HCT116 (cell line): Measurements from ENCODE around the gene DLG2. TPM values are rescaled to one million over a fixed set of nuclear protein-coding genes. Genes with fewer than 3 reads are reported as not detected.

Source experiments
- ATAC-seq: fragments of 200-7000 bp; cut with Tn5 transposase; 2 replicates; pipeline ENCODE4 v1.9.1; 2020; ENCODE audit warnings: mild to moderate bottlenecking, moderate library complexity
- BruUV-seq: library from RNA; stranded (reverse); fragments of 400-500 nt; replicated peaks from 2 replicates; lab custom pipeline; 2021; lab: Mats Ljungman, UMichigan
- CTCF ChIA-PET: fragments of 300-600 bp; sonication (Branson Sonifier 250); formaldehyde crosslinking; loops from one replicate; lab custom pipeline; 2021; ENCODE audit warnings: antibody characterized with exemption; lab: Charles Lee
- POLR2A ChIA-PET: fragments of 300-600, 350-600 bp; sonication (Branson Sonifier 250); formaldehyde crosslinking; loops from one replicate; lab custom pipeline; 2021; ENCODE audit warnings: antibody characterized with exemption; lab: Charles Lee
- RAD21 ChIA-PET, 2 experiments: fragments of 300-600 bp; sonication (Branson Sonifier 250); formaldehyde crosslinking; loops; one replicate each; lab custom pipeline; 2023; ENCODE audit warnings: low total read pairs in 2 of 2; ENCODE audit not compliant: uncharacterized antibody in 2 of 2, unreplicated experiment in 2 of 2, low non-redundant PET in 1 of 2; lab: Charles Lee
- DNase-seq: peaks from one replicate; pipeline ENCODE4 v3.0.0-alpha.2; 2010; ENCODE audit warnings: low read depth, low spot score
- H2AFZ ChIP-seq: fragments of 200-600 bp; shearing (Covaris generic), sonication (generic); 2 replicates; pipeline ENCODE4 v1.6.1; 2017; ENCODE audit warnings: low read depth, mixed run types, mixed read lengths, antibody characterized with exemption, low read length; ENCODE audit not compliant: poor library complexity, severe bottlenecking
- H3K27ac ChIP-seq: 2 replicates; pipeline ENCODE4 v1.5.1; 2012; ENCODE audit warnings: low read depth, low read length
- H3K27me3 ChIP-seq: fragments of 200-600 bp; sonication (generic); 2 replicates; pipeline ENCODE4 v1.6.1; 2016; ENCODE audit warnings: mixed run types, low read length, mixed read lengths; ENCODE audit not compliant: insufficient read depth
- H3K36me3 ChIP-seq, 2 experiments: fragments of 200-500 bp in 1 of 2; fragments of 200-600 bp in 1 of 2; sonication (Bioruptor generic) in 1 of 2; sonication (generic) in 1 of 2; 2 replicates each; pipeline versions ENCODE4 v1.5.1 to v1.6.1; 2014 to 2016; ENCODE audit warnings: low read length in 2 of 2, inconsistent platforms in 1 of 2, mixed read lengths in 1 of 2, mixed run types in 1 of 2; ENCODE audit not compliant: insufficient read depth in 2 of 2, control insufficient read depth in 1 of 2
- H3K4me1 ChIP-seq, 2 experiments: fragments of 200-600 bp in 1 of 2; sonication (generic) in 1 of 2; 2 replicates each; pipeline versions ENCODE4 v1.5.1 to v1.6.1; 2012 to 2017; ENCODE audit warnings: low read length in 2 of 2, inconsistent platforms in 1 of 2, mild to moderate bottlenecking in 1 of 2, mixed read lengths in 1 of 2, mixed run types in 1 of 2, moderate library complexity in 1 of 2; ENCODE audit not compliant: insufficient read depth in 2 of 2, control insufficient read depth in 1 of 2
- H3K4me2 ChIP-seq: fragments of 200-600 bp; sonication (generic); 2 replicates; pipeline ENCODE4 v1.6.1; 2017; ENCODE audit warnings: mixed run types, low read length, mixed read lengths
- H3K4me3 ChIP-seq, 2 experiments: fragments of 200-600 bp in 1 of 2; sonication (generic) in 1 of 2; replicated peaks in 1 of 2; 2 replicates each; pipeline ENCODE4 v1.5.1; 2011 to 2016; ENCODE audit warnings: low read length in 2 of 2, control low read depth in 1 of 2, low read depth in 1 of 2, mild to moderate bottlenecking in 1 of 2, mixed read lengths in 1 of 2, mixed run types in 1 of 2
- H3K79me2 ChIP-seq: fragments of 200-600 bp; sonication (generic); 2 replicates; pipeline ENCODE4 v1.6.1; 2017; ENCODE audit warnings: mild to moderate bottlenecking, mixed run types, low read length, moderate library complexity, mixed read lengths; ENCODE audit not compliant: insufficient read depth
- H3K9ac ChIP-seq: fragments of 200-600 bp; sonication (generic); 2 replicates; pipeline ENCODE4 v1.6.1; 2016; ENCODE audit warnings: low read length, mixed read lengths
- H3K9me2 ChIP-seq: fragments of 200-600 bp; sonication (generic), shearing (Covaris generic); 2 replicates; pipeline ENCODE4 v1.6.1; 2017; ENCODE audit warnings: mixed run types, mild to moderate bottlenecking, moderate library complexity; ENCODE audit not compliant: insufficient read depth
- H3K9me3 ChIP-seq, 2 experiments: fragments of 200-500 bp in 1 of 2; fragments of 200-600 bp in 1 of 2; sonication (Bioruptor generic) in 1 of 2; sonication (generic) in 1 of 2; 2 replicates each; pipeline ENCODE4 v1.6.1; 2014 to 2017; ENCODE audit warnings: low read length in 2 of 2, mixed read lengths in 2 of 2, inconsistent platforms in 1 of 2, low read depth in 1 of 2, mild to moderate bottlenecking in 1 of 2, mixed run types in 1 of 2, moderate library complexity in 1 of 2; ENCODE audit not compliant: control insufficient read depth in 1 of 2, insufficient read depth in 1 of 2
- H4K20me1 ChIP-seq: fragments of 200-600 bp; sonication (generic), shearing (Covaris generic); 2 replicates; pipeline ENCODE4 v1.6.1; 2017; ENCODE audit warnings: mixed run types, mild to moderate bottlenecking, moderate library complexity; ENCODE audit not compliant: insufficient read depth
- CTCF ChIP-seq, 3 experiments: fragments of 200-600 bp in 1 of 3; sonication (generic) in 1 of 3; IDR thresholded peaks in 2 of 3; conservative IDR thresholded peaks in 1 of 3; 2 replicates each; pipeline ENCODE4 v1.5.1; 2012 to 2017; ENCODE audit warnings: low read depth in 2 of 3, low read length in 2 of 3, antibody characterized with exemption in 1 of 3, borderline replicate concordance in 1 of 3, control low read depth in 1 of 3, mild to moderate bottlenecking in 1 of 3, mixed read lengths in 1 of 3, mixed run types in 1 of 3, moderate library complexity in 1 of 3; ENCODE audit not compliant: insufficient read depth in 1 of 3
- ELF1 ChIP-seq: IDR thresholded peaks from 2 replicates; pipeline ENCODE4 v1.6.1; 2012; ENCODE audit warnings: low read depth, borderline replicate concordance
- EZH2phosphoT487 ChIP-seq: fragments of 200-600 bp; IDR thresholded peaks from 2 replicates; pipeline ENCODE4 v1.6.1; 2018; ENCODE audit warnings: antibody characterized with exemption, borderline replicate concordance
- FOSL1 ChIP-seq: IDR thresholded peaks from 2 replicates; pipeline ENCODE4 v1.6.1; 2012; ENCODE audit warnings: low read depth
- JUND ChIP-seq: IDR thresholded peaks from 2 replicates; pipeline ENCODE4 v1.6.1; 2012
- POLR2A ChIP-seq: IDR thresholded peaks from 2 replicates; pipeline ENCODE4 v1.7.0; 2011; ENCODE audit warnings: borderline replicate concordance; ENCODE audit not compliant: insufficient read depth, insufficient read length; ENCODE audit errors: extremely low read depth
- REST ChIP-seq: IDR thresholded peaks from 2 replicates; pipeline ENCODE4 v1.6.1; 2012; ENCODE audit warnings: low read depth
- SP1 ChIP-seq: IDR thresholded peaks from 2 replicates; pipeline ENCODE4 v1.6.1; 2012; ENCODE audit warnings: low read depth
- TCF7L2 ChIP-seq: IDR thresholded peaks from 2 replicates; pipeline ENCODE4 v1.7.0; 2011; ENCODE audit warnings: borderline replicate concordance, inconsistent platforms; ENCODE audit not compliant: insufficient read depth, insufficient read length; ENCODE audit errors: extremely low read depth
- ZFX ChIP-seq: fragments of 450-650 bp; IDR thresholded peaks from 2 replicates; pipeline ENCODE4 v1.6.1; 2017
- intact Hi-C: fragments of 100-400 bp; cut with micrococcal nuclease; formaldehyde crosslinking; loops from 2 replicates; pipeline ENCODE4 v1.10.0; 2022
- total RNA-seq: library from RNA; stranded (reverse); gene quantifications from one replicate; pipeline ENCODE4 v1.2.1, GENCODE V29; 2021; ENCODE audit not compliant: unreplicated experiment
- TF ChIP-seq, protein P1 (sequence below): IDR thresholded peaks from 2 replicates; pipeline ENCODE4 v1.6.1; 2011; ENCODE audit warnings: mild to moderate bottlenecking, low read length, moderate library complexity; ENCODE audit not compliant: insufficient replicate concordance; ENCODE audit errors: extremely low read depth

DLG2 gene
- total RNA-seq, 1 experiment from 2014 or later: 2.4 TPM

GRCh38 chr11:83971063-83971462, 1656.1 kb downstream of the DLG2 start:
- H3K4me1 ChIP-seq: no peaks in the 10 kb centered on the region
- no peak overlapping the region for H3K9ac ChIP-seq
- ATAC-seq: no peak
- no peak overlapping the region for H2AFZ ChIP-seq
- no peak for TF ChIP-seq EZH2phosphoT487
- TF ChIP-seq JUND: no peak
- no peak for TF ChIP-seq TCF7L2
- TF ChIP-seq, protein P1, sequence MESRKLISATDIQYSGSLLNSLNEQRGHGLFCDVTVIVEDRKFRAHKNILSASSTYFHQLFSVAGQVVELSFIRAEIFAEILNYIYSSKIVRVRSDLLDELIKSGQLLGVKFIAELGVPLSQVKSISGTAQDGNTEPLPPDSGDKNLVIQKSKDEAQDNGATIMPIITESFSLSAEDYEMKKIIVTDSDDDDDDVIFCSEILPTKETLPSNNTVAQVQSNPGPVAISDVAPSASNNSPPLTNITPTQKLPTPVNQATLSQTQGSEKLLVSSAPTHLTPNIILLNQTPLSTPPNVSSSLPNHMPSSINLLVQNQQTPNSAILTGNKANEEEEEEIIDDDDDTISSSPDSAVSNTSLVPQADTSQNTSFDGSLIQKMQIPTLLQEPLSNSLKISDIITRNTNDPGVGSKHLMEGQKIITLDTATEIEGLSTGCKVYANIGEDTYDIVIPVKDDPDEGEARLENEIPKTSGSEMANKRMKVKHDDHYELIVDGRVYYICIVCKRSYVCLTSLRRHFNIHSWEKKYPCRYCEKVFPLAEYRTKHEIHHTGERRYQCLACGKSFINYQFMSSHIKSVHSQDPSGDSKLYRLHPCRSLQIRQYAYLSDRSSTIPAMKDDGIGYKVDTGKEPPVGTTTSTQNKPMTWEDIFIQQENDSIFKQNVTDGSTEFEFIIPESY: no peak
- TF ChIP-seq POLR2A: no peak
- ChIA-PET CTCF (no interaction called here), RAD21 (no interaction called here), POLR2A (no interaction called here)
- no TSS peak for BruUV-seq
- H3K9me3 ChIP-seq: no peaks in the 10 kb centered on the region
- no peaks in the 10 kb centered on the region for H4K20me1 ChIP-seq
- no peaks in the 10 kb centered on the region for H3K36me3 ChIP-seq
- H3K27ac ChIP-seq: no peak overlapping the region
- no peak overlapping the region for H3K4me2 ChIP-seq
- H3K27me3 ChIP-seq: no peaks in the 10 kb centered on the region
- intact Hi-C loops: no loop called here
- no peaks in the 10 kb centered on the region for H3K79me2 ChIP-seq
- DNase-seq: no peak
- no peaks in the 10 kb centered on the region for H3K9me2 ChIP-seq
- no peak overlapping the region for H3K4me3 ChIP-seq

GRCh38 chr11:83970061-83970671, 1657.0 kb downstream of the DLG2 start:
- ChIA-PET RAD21 (no interaction called here), POLR2A (no interaction called here)
- intact Hi-C loops: no loop called here

More at GRCh38 chr11:83970061-83970671, 1657.0 kb downstream of the DLG2 start:
- H2AFZ ChIP-seq: no peak overlapping the region
- H3K79me2 ChIP-seq: no peaks in the 10 kb centered on the region
- CTCF ChIA-PET: no interaction called here
- H3K27ac ChIP-seq: no peak overlapping the region
- no peak overlapping the region for H3K4me2 ChIP-seq
- H3K27me3 ChIP-seq: no peaks in the 10 kb centered on the region
- no peaks in the 10 kb centered on the region for H3K36me3 ChIP-seq
- no peaks in the 10 kb centered on the region for H3K9me3 ChIP-seq
- no peaks in the 10 kb centered on the region for H3K9me2 ChIP-seq
- no peak for ATAC-seq
- no TSS peak for BruUV-seq
- TF ChIP-seq ELF1 (no peak), CTCF (IDR thresholded peaks at IDR 0.05 in 2 of 3, conservative IDR thresholded peaks at IDR 0.05 in 1 of 3; ENCODE audit: borderline replicate concordance in 1 of 3, insufficient read depth in 1 of 3, low read depth in 2 of 3, low read length in 2 of 3) (no peak), SP1 (no peak), REST (no peak), FOSL1 (no peak), ZFX (no peak)
- no peak for DNase-seq
- H3K4me1 ChIP-seq: no peaks in the 10 kb centered on the region
- no peak overlapping the region for H3K9ac ChIP-seq
- no peak overlapping the region for H3K4me3 ChIP-seq
- H4K20me1 ChIP-seq: no peaks in the 10 kb centered on the region
